Uterus (tissue), 4 donors: ENCODE measurements around the gene HTR3A. TPM values are rescaled to one million over a fixed set of nuclear protein-coding genes. Genes with fewer than 3 reads are reported as not detected.

Source experiments
- DNase-seq, 2 donors: peaks; one replicate each; pipeline ENCODE4 v3.0.0-alpha.2; 2019 to 2020
- H3K27ac ChIP-seq, 2 donors: fragments of 200-600 bp; sonication (generic); 1 replicate in 1 of 2; 2 replicates in 1 of 2; pipeline ENCODE4 v1.5.1; 2016 to 2018
- H3K27me3 ChIP-seq, 2 donors: fragments of 200-600 bp; sonication (generic); one replicate each; pipeline ENCODE4 v1.5.1; 2018 to 2019; ENCODE audit warnings: control low read depth in 1 of 2
- H3K36me3 ChIP-seq, 2 donors: fragments of 200-600 bp; sonication (generic); one replicate each; pipeline ENCODE4 v1.5.1; 2019; ENCODE audit warnings: control low read depth in 1 of 2
- H3K4me1 ChIP-seq, 2 donors: fragments of 200-600 bp; sonication (generic); one replicate each; pipeline ENCODE4 v1.5.1; 2018 to 2019; ENCODE audit warnings: control low read depth in 1 of 2
- H3K4me3 ChIP-seq, 2 donors: fragments of 200-600 bp; sonication (generic); 1 replicate in 1 of 2; 2 replicates in 1 of 2; pipeline ENCODE4 v1.5.1; 2018 to 2019; ENCODE audit warnings: mild to moderate bottlenecking in 1 of 2
- H3K9me3 ChIP-seq, 2 donors: fragments of 200-600 bp; sonication (generic); one replicate each; pipeline ENCODE4 v1.5.1; 2019; ENCODE audit warnings: control low read depth in 1 of 2
- POLR2A ChIP-seq, 2 donors: fragments of 450-650 bp; IDR thresholded peaks; one replicate each; pipeline ENCODE4 v1.6.1; 2016; ENCODE audit warnings: antibody characterized with exemption in 2 of 2, mild to moderate bottlenecking in 1 of 2, moderate library complexity in 1 of 2
- intact Hi-C: fragments of 100-400 bp; cut with DNase I; formaldehyde crosslinking; loops from one replicate; pipeline ENCODE4 v1.15.1; 2023; ENCODE audit warnings: low total_unique reads
- total RNA-seq, 4 donors: library from RNA; depleted of rRNA in 3 of 4; stranded (reverse); fragments of >200 nt in 3 of 4; gene quantifications; one replicate each; pipeline versions ENCODE4 v1.1.0 to v1.2.4, GENCODE V29; 2014 to 2023
- TF ChIP-seq, protein P1 (sequence below), 4 experiments: fragments of 200-600 bp in 2 of 4; fragments of 450-650 bp in 2 of 4; sonication (generic) in 2 of 4; IDR thresholded peaks; one replicate each; pipeline ENCODE4 v1.5.1; 2016 to 2019; ENCODE audit warnings: antibody characterized with exemption in 4 of 4, mild to moderate bottlenecking in 2 of 4, moderate library complexity in 1 of 4
- donor health status: DM: yes; HTN: yes; CAD: no.

HTR3A gene
- total RNA-seq, 4 donors from 2014 or later: 0.14 to 0.21 TPM; not detected in 2

DNA sequence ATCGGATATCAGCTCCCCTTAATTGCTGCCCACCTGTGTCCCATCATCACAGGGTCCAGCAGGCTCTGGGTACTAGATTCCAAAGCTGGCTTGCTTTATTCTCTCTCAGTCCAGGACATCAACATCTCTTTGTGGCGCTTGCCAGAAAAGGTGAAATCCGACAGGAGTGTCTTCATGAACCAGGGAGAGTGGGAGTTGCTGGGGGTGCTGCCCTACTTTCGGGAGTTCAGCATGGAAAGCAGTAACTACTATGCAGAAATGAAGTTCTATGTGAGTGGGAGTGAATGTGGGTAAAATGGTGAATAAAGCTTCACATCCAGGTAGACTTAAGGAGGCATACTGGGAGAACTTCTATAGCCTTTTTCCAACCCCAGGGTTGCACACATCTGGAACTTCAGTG, 11.0 kb downstream of the HTR3A start:
- intact Hi-C loops: no loop called here

GRCh38 chr11:113986351-113987140, 11.6 kb downstream of the HTR3A start:
- H3K9me3 ChIP-seq: no peaks in the 10 kb centered on the region
- no peaks in the 10 kb centered on the region for H3K36me3 ChIP-seq
- H3K27me3 ChIP-seq: no peaks in the 10 kb centered on the region
- TF ChIP-seq POLR2A (IDR thresholded peaks at IDR 0.05): no peak
- TF ChIP-seq, protein P1, sequence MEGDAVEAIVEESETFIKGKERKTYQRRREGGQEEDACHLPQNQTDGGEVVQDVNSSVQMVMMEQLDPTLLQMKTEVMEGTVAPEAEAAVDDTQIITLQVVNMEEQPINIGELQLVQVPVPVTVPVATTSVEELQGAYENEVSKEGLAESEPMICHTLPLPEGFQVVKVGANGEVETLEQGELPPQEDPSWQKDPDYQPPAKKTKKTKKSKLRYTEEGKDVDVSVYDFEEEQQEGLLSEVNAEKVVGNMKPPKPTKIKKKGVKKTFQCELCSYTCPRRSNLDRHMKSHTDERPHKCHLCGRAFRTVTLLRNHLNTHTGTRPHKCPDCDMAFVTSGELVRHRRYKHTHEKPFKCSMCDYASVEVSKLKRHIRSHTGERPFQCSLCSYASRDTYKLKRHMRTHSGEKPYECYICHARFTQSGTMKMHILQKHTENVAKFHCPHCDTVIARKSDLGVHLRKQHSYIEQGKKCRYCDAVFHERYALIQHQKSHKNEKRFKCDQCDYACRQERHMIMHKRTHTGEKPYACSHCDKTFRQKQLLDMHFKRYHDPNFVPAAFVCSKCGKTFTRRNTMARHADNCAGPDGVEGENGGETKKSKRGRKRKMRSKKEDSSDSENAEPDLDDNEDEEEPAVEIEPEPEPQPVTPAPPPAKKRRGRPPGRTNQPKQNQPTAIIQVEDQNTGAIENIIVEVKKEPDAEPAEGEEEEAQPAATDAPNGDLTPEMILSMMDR (IDR thresholded peaks at IDR 0.05): no peak
- intact Hi-C loops: no loop called here
- DNase-seq: no peak
- no peaks in the 10 kb centered on the region for H3K4me1 ChIP-seq
- H3K27ac ChIP-seq: no peak overlapping the region
- H3K4me3 ChIP-seq: no peak overlapping the region

More for the DNA sequence above, 11.0 kb downstream of the HTR3A start:
- no peaks in the 10 kb centered on the region for H3K4me1 ChIP-seq
- H3K27ac ChIP-seq: no peak overlapping the region
- no peaks in the 10 kb centered on the region for H3K27me3 ChIP-seq
- no peak for DNase-seq
- no peak overlapping the region for H3K4me3 ChIP-seq
- TF ChIP-seq POLR2A (IDR thresholded peaks at IDR 0.05): no peak
- TF ChIP-seq, protein P1 (IDR thresholded peaks at IDR 0.05): no peak
- H3K36me3 ChIP-seq: no peaks in the 10 kb centered on the region
- no peaks in the 10 kb centered on the region for H3K9me3 ChIP-seq

- no peaks in the 10 kb centered on the region for H3K4me1 ChIP-seq
- no peaks in the 10 kb centered on the region for H3K27me3 ChIP-seq
- H3K36me3 ChIP-seq: no peaks in the 10 kb centered on the region
- no peak overlapping the region for H3K27ac ChIP-seq
- H3K9me3 ChIP-seq: no peaks in the 10 kb centered on the region
- no peak for DNase-seq
- no peak overlapping the region for H3K4me3 ChIP-seq
- intact Hi-C loops: no loop called here
- TF ChIP-seq, protein P1 (IDR thresholded peaks at IDR 0.05): no peak
- no peak for TF ChIP-seq POLR2A (IDR thresholded peaks at IDR 0.05)
Observed at GRCh38 chr11:113989381-113989780, 14.5 kb downstream of the HTR3A start.

DNA sequence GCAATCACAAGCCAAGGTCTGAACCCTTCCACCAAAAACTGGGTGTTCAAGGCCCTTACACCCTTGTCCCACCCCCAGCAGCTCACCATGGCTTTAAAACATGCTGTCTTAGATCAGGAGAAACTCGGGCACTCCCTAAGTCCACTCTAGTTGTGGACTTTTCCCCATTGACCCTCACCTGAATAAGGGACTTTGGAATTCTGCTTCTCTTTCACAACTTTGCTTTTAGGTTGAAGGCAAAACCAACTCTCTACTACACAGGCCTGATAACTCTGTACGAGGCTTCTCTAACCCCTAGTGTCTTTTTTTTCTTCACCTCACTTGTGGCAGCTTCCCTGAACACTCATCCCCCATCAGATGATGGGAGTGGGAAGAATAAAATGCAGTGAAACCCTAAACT, 15.0 kb downstream of the HTR3A start:
- Histone ChIP-seq H3K4me1 (no peaks in the 10 kb centered on the region), H3K27ac (no peak overlapping the region), H3K36me3 (no peaks in the 10 kb centered on the region), H3K4me3 (no peak overlapping the region), H3K27me3 (no peaks in the 10 kb centered on the region), H3K9me3 (no peaks in the 10 kb centered on the region)
- TF ChIP-seq, protein P1 (IDR thresholded peaks at IDR 0.05): no peak
- no peak for TF ChIP-seq POLR2A (IDR thresholded peaks at IDR 0.05)
- no peak for DNase-seq
- intact Hi-C loops: loop anchor here (10.0 kb wide), 1 partner anchor 275 kb away; no protein-coding TSS in a partner anchor

- H3K4me3 ChIP-seq: no peak overlapping the region
- no peaks in the 10 kb centered on the region for H3K36me3 ChIP-seq
- no peak overlapping the region for H3K27ac ChIP-seq
- H3K27me3 ChIP-seq: no peaks in the 10 kb centered on the region
- intact Hi-C loops: loop anchor here (10.0 kb wide), 1 partner anchor 274 kb away; no protein-coding TSS in a partner anchor
- no peak for DNase-seq
- no peak for TF ChIP-seq POLR2A (IDR thresholded peaks at IDR 0.05)
- TF ChIP-seq, protein P1 (IDR thresholded peaks at IDR 0.05): no peak
- H3K9me3 ChIP-seq: no peaks in the 10 kb centered on the region
- no peaks in the 10 kb centered on the region for H3K4me1 ChIP-seq
Observed at GRCh38 chr11:113991170-113991569, 16.3 kb downstream of the HTR3A start.
